Chondrocyte (in vitro differentiated cells): Measurements from ENCODE around the gene IL4I1. TPM values are rescaled to one million over a fixed set of nuclear protein-coding genes. Genes with fewer than 3 reads are reported as not detected.
"Not testable (repeated sequence)": the region's sequence is repeated elsewhere in the genome, so short reads cannot be mapped to it uniquely, and the experiment has no call there.

ENCODE experiments used
- DNase-seq: peaks from one replicate; pipeline ENCODE4 v3.0.0; 2021; ENCODE audit warnings: mixed read lengths, low spot score
- H3K27ac Mint-ChIP-seq: one replicate; pipeline ENCODE4 v1.8.0; 2021; ENCODE audit warnings: mild to moderate bottlenecking, moderate library complexity, mixed read lengths; ENCODE audit not compliant: unreplicated experiment
- H3K27me3 Mint-ChIP-seq: 2 replicates; pipeline ENCODE4 v1.8.0; 2021; ENCODE audit warnings: low read depth, mixed read lengths
- H3K36me3 Mint-ChIP-seq: 2 replicates; pipeline ENCODE4 v1.8.0; 2021; ENCODE audit warnings: low read depth, mixed read lengths
- H3K4me1 Mint-ChIP-seq: 2 replicates; pipeline ENCODE4 v1.8.0; 2021; ENCODE audit warnings: low read depth, mild to moderate bottlenecking, mixed read lengths
- H3K4me3 Mint-ChIP-seq: one replicate; pipeline ENCODE4 v1.8.0; 2021; ENCODE audit warnings: mild to moderate bottlenecking, moderate library complexity, mixed read lengths; ENCODE audit not compliant: unreplicated experiment
- H3K9me3 Mint-ChIP-seq: 2 replicates; pipeline ENCODE4 v1.8.0; 2021; ENCODE audit warnings: low read depth, mixed read lengths
- CTCF ChIP-seq: fragments of 200-600 bp; sonication (generic); IDR thresholded peaks from 2 replicates; pipeline ENCODE4 v1.5.0; 2021; ENCODE audit warnings: antibody characterized with exemption, mild to moderate bottlenecking, moderate library complexity
- long read RNA-seq: library from polyadenylated mRNA; stranded (forward); transcript quantifications from one replicate; pipeline ENCODE4 v2.0.0, GENCODE V29; 2021
- total RNA-seq: library from RNA; stranded (reverse); gene quantifications from 3 replicates; pipeline ENCODE4 v1.2.1, GENCODE V29; 2021

The IL4I1 gene
- 0.17 TPM in 1 of 3 replicates, not detected in the others for total RNA-seq
- long read RNA-seq, result 0 reads

- DNase-seq, result no peak
- no peak within 1 kb of the TSS for H3K4me3 Mint-ChIP-seq
- TF ChIP-seq CTCF, result no peak
- H3K27me3 Mint-ChIP-seq, result peaks cover 10% of the 10 kb centered on the region
- H3K4me1 Mint-ChIP-seq, result peaks cover 4% of the 10 kb centered on the region
- peak within 1 kb of the TSS; percentile 27 for H3K27ac Mint-ChIP-seq
- H3K9me3 Mint-ChIP-seq, result no peaks in the 10 kb centered on the region
- H3K36me3 Mint-ChIP-seq, result no peaks in the 10 kb centered on the region
These were observed at the start of gene IL4I1 for GRCh38 chr19:49896863-49897621. Gene IL4I1 (minus strand): TSS chr19:49896887. CDS start chr19:49896160, 727 bp downstream.

DNA sequence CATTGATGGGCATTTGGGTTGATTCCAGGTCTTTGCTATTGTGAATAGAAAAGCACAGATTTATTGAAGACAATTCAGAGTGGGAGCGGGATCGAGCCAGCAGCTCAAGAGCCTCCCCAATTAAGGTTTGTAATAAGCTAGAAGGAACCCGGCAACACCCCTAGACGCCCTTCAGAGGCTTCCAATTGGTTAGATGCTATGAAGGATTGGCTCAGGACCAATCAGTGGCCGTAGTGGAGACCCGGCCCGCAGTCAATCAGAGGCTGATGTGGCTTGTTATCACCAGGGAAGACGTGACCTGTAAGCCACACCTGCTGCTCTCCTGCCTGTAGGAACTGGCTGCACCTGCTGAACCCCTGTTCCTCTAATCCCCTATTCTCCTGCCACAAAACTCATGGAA, 49.7 kb upstream of the IL4I1 start:
- Mint-ChIP-seq H3K27ac (no peak overlapping the region), H3K9me3 (no peaks in the 10 kb centered on the region), H3K36me3 (no peaks in the 10 kb centered on the region), H3K27me3 (peaks cover 31% of the 10 kb centered on the region), H3K4me3 (no peak overlapping the region), H3K4me1 (no peaks in the 10 kb centered on the region)
- no peak for TF ChIP-seq CTCF
- peak; percentile 15 for DNase-seq

DNA sequence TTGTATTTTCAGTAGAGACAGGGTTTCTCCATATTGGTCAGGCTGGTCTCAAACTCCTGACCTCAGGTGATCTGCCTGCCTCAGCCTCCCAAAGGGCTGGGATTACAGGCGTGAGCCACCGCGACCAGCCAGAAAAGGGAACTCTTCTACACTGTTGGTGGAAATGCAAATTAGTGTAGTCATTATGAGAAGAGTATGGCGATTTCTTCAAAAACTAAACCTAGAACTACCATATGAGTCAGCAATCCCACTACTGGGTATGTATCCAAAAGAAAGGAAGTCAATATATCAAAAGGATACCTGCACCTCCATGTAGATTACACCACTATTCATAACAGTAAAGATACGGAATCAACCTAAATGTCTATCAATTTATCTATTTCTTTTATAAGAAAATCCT, 47.9 kb upstream of the IL4I1 start:
- not testable (repeated sequence) for H3K4me1 Mint-ChIP-seq, H3K27ac Mint-ChIP-seq, H3K9me3 Mint-ChIP-seq, H3K4me3 Mint-ChIP-seq, H3K36me3 Mint-ChIP-seq
- DNase-seq, result peak; percentile 9
- H3K27me3 Mint-ChIP-seq, result peaks cover 33% of the 10 kb centered on the region

- no peaks in the 10 kb centered on the region for H3K9me3 Mint-ChIP-seq
- TF ChIP-seq CTCF, result no peak
- no peak overlapping the region for H3K27ac Mint-ChIP-seq
- no peak for DNase-seq
- H3K36me3 Mint-ChIP-seq, result no peaks in the 10 kb centered on the region
- H3K4me1 Mint-ChIP-seq, result peaks cover 5% of the 10 kb centered on the region
- H3K4me3 Mint-ChIP-seq, result no peak overlapping the region
- H3K27me3 Mint-ChIP-seq, result peaks cover 25% of the 10 kb centered on the region
These were observed 43.8 kb upstream of the IL4I1 start for GRCh38 chr19:49940482-49940791.

DNA sequence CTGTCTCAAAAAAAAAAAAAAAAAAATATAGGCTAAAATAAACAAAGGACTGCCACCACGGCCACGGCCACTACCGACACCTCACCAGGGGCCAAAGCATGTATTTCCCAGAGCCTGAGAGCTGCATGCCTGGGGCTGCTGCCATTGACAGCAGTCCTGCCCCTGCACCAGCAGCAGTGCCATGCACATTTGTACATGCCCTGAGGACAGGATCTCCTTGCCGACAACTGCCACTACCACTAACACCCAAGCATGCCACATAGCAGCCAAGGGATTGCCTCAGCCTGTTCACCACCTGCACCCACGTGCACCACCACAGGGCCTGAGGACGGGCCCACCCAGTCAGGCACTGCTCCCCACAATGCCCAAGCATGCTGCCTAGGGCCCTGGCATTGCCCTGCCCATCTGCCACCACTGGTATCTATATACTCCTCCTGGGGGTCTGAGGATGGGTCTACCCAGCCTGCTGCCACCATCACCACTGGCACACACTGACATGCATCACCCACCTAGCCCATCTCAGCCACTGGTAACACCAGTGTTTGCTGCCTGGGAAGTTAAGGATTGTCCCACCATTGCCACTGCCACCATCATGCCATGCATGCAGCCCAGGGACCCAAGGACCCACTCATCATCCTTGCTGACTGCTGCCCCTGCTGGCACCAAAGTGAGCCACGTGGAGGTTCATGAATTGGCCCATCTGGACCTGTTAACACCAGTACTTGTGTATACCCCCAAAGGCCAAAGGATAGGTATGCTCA, 43.2 kb upstream of the IL4I1 start:
- no peak overlapping the region for H3K27ac Mint-ChIP-seq

More for the DNA sequence above, 43.2 kb upstream of the IL4I1 start:
- Mint-ChIP-seq H3K36me3 (no peaks in the 10 kb centered on the region), H3K9me3 (no peaks in the 10 kb centered on the region), H3K27me3 (peaks cover 24% of the 10 kb centered on the region), H3K4me1 (peaks cover 5% of the 10 kb centered on the region), H3K4me3 (no peak overlapping the region)
- peak; percentile 64 for DNase-seq
- peak; percentile 13 for TF ChIP-seq CTCF
